ENCODE results near the gene PCDHGA5.
"Not testable (repeated sequence)": the region's sequence is repeated elsewhere in the genome, so short reads cannot be mapped to it uniquely, and the experiment has no call there.

PCDHGA5 gene

DNA sequence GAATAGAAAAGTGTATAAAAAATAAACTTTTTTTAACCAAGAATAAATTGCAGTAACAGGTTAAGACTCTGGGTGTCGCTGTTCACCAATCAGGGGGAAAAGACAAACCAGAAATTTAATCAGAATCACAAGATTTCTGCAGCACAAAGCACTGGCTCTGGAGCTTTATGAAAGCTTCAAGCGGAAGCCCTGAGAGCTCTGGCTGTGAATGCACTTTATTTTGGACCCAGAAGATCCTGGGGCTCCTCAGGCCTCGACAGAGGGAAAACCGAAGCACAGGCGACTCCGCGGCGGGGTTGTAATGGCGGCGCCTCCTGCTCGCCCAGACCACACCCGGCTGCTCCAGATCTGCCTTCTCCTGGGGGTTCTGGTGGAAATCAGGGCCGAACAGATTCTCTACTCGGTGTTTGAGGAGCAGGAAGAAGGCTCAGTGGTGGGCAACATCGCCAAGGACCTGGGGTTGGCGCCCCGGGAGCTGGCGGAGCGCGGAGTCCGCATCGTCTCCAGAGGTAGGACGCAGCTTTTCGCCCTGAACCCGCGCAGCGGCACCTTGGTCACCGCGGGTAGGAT, 9.0 kb upstream of the PCDHGA5 start, which contains the start of gene PCDHGA4:
Gene PCDHGA4, plus strand, starts transcription at position 122 of the 570 bp plus-strand sequence. Its CDS starts 87 bp downstream, at position 209.
- DNase-seq, result no peak

DNA sequence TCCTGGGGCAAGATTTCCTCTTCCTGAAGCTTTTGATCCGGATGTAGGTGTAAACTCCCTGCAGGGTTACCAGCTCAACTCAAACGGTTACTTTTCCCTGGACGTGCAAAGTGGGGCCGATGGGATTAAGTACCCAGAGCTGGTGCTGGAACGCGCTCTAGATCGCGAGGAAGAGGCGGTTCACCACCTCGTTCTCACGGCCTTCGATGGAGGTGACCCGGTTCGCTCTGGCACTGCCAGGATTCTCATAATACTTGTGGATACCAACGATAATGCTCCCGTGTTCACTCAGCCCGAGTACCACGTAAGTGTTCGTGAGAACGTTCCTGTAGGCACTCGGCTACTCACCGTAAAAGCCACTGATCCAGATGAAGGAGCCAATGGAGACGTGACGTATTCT, 8.3 kb upstream of the PCDHGA5 start:
- no peak for DNase-seq

DNA sequence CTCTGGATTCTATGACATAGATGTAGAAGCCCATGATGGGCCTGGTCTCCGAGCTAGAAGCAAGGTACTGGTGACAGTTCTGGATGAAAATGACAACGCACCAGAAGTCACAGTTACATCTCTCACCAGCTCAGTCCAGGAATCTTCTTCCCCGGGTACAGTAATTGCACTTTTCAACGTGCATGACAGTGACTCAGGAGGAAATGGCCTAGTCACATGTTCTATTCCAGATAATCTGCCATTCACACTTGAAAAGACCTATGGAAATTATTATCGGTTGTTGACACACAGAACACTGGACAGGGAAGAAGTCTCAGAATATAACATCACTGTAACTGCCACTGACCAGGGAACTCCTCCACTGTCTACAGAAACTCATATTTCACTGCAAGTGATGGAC, 7.8 kb upstream of the PCDHGA5 start:
- DNase-seq, result no peak

DNA sequence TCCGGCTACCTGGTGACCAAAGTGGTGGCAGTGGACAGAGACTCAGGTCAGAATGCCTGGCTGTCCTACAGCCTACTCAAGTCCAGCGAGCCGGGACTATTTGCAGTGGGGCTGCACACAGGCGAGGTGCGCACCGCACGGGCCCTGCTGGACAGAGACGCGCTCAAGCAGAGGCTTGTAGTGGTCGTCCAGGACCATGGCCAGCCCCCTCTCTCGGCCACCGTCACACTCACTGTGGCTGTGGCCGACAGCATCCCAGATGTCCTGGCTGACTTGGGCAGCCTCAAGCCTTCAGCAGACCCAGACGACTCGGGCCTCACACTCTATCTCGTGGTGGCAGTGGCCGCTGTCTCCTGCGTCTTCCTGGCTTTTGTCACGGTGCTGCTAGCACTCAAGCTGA, 7.0 kb upstream of the PCDHGA5 start:
- DNase-seq, result no peak

DNA sequence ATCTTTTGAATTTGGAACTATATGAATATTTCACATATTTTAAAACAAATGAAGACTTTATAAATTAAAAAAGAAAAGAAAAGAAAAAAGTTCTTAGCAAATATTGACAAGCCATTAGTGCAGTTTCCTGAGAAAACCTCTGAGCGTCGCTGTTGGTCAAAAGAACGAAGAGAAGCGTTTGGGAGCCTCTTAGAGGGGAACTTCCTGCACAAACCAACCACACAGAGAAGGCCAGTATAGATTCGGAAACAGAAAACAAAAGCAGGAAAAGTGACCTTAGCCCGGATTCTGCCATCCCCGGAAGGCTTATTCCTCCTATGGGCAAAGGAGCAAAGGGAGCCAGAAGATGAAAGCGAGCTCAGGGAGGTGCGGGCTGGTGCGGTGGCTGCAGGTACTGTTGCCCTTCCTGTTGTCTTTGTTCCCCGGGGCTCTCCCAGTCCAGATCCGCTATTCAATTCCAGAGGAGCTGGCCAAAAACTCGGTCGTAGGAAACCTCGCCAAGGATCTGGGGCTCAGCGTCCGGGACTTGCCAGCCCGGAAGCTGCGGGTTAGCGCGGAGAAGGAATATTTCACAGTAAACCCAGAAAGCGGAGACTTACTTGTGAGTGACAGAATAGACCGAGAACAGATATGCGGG, 4.1 kb upstream of the PCDHGA5 start, which contains the start of gene PCDHGB2:
Gene PCDHGB2, plus strand, starts transcription at position 205 of the 637 bp plus-strand sequence. Its CDS starts 142 bp downstream, at position 347.
- DNase-seq, result no peak

DNA sequence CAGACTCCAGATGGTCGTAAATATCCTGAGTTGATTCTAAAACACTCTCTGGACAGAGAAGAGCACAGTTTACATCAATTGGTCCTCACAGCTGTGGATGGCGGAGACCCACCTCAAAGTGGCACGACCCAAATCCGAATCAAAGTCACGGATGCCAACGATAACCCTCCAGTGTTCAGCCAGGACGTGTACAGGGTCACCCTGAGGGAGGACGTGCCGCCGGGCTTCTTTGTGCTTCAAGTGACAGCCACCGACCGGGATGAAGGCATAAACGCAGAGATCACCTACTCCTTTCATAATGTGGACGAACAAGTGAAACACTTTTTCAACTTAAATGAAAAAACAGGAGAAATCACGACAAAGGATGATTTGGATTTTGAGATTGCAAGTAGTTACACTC, 3.3 kb upstream of the PCDHGA5 start:
- DNase-seq, result no peak

DNA sequence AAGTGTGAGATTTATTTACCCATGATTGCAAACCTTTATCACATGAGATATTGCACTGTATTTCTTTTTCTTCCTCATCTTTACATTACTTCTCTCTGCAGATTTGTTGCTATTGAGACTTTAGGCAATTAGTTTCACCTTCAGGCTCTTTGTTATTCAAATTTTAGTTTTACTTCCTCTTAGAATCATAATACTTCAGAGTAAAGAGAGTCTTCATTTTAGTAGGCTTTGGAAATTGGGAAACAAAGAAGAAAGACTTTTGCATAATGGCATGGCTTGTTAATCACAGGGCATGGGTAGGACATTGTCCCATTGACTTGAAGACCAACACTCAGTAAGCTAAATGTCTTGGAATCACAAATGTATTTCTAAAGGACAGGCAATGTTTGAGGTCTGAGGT, 1.2 kb upstream of the PCDHGA5 start:
- DNase-seq, result no peak

DNA sequence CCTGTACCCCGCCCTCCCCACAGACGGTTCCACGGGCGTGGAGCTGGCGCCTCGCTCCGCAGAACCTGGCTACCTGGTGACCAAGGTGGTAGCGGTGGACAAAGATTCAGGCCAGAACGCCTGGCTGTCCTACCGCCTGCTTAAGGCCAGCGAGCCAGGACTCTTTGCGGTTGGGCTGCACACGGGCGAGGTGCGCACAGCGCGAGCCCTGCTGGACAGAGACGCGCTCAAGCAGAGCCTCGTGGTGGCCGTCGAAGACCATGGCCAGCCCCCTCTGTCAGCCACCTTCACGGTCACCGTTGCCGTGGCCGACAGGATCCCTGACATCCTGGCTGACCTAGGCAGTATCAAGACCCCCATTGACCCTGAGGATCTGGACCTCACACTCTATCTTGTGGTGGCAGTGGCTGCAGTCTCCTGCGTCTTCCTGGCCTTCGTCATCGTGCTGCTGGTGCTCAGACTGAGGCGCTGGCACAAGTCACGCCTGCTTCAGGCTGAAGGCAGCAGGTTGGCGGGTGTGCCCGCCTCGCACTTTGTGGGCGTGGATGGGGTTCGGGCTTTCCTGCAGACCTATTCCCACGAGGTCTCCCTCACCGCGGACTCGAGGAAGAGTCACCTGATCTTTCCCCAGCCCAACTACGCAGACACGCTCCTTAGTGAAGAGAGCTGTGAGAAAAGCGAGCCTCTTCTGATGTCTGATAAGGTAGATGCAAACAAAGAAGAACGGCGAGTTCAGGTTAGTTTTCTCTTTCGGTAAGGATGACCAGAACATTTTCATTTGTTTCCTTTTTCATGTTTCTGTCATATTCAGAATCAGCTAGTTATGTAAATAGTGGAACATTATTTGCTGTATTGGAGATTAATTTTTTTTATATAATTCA, 2.3 kb downstream of the PCDHGA5 start:
- DNase-seq, result no peak

DNA sequence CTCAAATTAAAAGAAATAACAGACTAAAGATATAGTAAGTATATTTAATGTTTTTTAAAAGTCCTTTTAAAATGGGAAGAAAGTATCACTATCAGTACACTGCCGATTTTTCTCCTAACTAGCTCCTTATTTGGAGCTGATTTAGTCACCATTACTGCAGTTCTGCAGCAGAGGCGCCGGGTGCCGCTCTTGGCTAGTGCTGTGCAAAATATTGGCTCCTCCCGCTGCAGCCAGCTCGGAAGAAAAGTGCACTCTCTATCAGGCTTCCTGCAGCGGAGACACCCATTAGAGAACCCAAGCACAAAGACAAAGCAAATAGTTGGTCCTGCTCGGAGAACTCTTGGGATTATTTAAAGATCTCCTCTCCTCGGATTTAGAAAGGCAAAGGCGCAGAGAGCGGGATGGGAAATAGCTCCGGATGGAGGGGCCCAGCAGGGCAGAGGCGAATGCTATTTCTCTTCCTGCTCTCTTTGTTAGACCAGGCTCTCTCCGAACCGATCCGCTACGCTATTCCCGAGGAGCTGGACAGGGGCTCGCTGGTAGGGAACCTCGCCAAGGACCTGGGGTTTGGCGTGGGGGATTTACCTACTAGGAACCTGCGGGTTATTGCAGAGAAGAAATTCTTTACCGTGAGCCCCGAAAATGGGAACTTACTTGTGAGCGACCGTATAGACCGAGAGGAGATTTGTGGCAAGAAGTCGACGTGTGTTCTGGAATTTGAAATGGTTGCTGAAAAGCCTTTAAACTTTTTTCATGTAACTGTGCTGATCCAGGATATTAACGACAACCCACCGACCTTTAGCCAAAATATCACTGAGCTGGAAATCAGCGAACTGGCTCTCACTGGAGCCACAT, 6.3 kb downstream of the PCDHGA5 start, which contains the start of gene PCDHGB3:
Gene PCDHGB3, plus strand, starts transcription at position 249 of the 855 bp plus-strand sequence. Its CDS starts 153 bp downstream, at position 402.
- peak; percentile 36 for DNase-seq

DNA sequence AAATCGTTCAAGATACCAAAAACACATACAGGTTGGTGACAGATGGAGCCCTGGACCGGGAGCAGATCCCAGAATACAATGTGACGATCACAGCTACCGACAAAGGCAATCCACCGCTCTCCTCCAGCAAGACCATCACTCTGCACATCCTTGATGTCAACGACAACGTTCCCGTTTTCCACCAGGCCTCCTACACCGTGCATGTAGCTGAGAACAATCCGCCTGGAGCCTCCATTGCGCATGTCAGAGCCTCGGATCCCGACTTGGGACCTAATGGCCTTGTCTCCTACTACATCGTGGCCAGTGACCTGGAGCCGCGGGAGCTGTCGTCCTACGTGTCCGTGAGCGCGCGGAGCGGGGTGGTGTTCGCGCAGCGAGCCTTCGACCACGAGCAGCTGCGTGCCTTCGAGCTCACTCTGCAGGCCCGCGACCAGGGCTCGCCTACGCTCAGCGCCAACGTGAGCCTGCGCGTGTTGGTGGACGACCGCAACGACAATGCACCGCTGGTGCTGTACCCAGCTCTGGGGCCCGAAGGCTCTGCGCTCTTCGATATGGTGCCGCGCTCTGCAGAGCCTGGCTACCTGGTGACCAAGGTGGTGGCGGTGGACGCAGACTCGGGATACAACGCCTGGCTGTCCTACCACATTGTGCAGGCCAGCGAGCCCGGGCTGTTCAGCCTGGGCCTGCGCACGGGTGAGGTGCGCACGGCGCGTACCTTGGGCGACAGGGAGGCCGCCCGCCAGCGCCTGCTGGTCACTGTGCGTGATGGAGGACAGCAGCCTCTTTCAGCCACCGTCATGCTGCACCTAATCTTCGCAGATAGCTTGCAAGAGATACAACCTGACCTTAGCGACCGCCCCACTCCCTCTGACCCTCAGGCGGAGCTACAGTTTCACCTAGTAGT, 7.9 kb downstream of the PCDHGA5 start:
- no peak for DNase-seq

DNA sequence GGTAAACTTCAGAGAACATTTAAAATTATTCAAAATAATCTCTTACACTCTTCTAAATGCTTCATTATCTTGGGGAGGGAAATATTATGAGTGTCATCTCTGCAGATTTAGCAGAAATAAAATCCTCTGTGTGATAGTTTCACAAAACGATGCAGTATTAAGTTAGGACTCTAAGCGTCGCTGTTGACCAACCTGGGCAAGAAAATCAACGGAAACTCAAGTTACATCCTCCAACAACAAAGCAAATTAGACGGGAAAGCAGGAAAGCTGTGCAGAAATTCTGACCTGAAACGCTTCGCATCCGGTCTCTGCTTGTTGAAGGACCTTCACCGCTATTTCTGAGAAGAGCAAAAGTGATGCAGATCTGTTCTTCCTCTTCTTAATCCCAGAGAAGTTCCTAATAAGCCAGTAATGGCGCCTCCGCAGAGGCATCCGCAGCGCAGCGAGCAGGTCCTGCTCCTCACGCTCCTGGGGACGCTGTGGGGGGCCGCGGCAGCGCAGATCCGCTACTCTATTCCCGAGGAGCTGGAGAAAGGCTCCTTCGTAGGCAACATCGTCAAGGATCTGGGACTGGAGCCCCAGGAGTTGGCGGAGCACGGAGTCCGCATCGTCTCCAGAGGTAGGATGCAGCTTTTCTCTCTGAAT, 9.8 kb downstream of the PCDHGA5 start, which contains the start of gene PCDHGA6:
Gene PCDHGA6, plus strand, starts transcription at position 219 of the 645 bp plus-strand sequence. Its CDS starts 193 bp downstream, at position 412.
- DNase-seq, result no peak

DNA sequence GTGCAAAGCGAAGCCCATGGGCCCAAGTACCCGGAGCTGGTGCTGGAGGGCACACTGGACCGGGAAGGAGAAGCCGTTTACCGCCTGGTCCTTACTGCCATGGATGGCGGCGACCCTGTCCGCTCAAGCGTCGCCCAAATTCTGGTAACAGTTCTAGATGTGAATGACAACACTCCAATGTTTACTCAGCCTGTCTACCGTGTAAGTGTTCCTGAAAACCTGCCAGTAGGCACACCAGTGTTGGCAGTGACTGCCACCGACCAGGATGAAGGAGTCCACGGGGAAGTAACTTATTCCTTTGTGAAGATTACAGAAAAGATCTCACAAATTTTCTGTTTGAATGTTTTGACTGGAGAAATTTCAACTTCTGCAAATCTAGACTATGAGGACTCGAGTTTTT, 10.7 kb downstream of the PCDHGA5 start:
- DNase-seq, result no peak

DNA sequence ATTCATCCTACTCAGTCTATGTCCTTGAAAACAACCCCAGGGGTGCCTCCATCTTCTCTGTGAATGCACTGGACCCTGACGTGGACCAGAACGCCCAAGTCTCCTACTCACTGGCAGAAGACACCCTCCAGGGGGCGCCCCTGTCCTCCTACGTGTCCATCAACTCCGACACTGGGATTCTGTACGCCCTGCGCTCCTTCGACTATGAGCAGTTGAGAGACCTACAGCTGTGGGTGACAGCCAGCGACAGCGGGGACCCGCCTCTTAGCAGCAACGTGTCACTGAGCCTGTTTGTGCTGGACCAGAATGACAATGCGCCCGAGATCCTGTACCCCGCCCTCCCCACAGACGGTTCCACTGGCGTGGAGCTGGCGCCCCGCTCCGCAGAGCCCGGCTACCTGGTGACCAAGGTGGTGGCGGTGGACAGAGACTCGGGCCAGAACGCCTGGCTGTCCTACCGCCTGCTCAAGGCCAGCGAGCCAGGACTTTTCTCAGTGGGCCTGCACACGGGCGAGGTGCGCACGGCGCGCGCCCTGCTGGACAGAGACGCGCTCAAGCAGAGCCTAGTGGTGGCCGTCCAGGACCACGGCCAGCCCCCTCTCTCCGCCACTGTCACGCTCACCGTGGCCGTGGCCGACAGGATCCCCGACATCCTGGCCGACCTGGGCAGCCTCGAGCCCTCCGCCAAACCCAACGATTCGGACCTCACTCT, 11.6 kb downstream of the PCDHGA5 start:
- DNase-seq, result not testable (repeated sequence)

DNA sequence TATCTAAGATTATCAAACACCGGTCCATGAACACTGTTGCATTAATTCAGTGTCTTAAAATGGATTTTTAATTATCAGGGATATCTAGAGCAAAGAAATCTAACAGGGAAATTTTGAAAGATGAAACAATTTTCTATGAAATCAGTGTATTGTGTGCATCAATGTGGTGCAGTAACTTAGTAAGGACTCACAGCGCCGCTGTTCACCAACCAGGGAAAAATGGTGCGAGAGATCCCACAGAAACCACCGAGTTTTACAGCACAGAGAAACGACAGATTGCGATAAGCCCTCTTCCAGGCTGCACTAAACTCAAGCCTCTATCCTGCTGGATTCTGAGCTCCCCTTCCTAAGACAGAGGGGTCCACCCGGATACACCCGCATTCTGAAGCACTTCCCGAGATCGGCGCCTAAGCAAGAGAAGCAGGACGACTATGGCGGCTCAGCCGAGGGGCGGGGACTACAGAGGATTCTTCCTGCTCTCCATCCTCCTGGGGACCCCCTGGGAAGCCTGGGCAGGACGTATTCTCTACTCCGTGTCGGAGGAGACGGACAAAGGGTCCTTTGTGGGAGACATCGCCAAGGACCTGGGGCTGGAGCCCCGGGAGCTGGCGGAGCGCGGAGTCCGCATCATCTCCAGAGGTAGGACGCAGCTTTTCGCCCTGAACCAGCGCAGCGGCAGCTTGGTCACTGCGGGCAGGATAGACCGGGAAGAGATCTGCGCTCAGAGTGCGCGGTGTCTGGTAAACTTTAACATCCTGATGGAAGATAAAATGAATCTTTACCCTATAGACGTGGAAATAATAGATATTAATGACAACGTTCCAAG, 18.7 kb downstream of the PCDHGA5 start, which contains the start of gene PCDHGA7:
Gene PCDHGA7, plus strand, starts transcription at position 274 of the 826 bp plus-strand sequence. Its CDS starts 158 bp downstream, at position 432.
- DNase-seq, result no peak

DNA sequence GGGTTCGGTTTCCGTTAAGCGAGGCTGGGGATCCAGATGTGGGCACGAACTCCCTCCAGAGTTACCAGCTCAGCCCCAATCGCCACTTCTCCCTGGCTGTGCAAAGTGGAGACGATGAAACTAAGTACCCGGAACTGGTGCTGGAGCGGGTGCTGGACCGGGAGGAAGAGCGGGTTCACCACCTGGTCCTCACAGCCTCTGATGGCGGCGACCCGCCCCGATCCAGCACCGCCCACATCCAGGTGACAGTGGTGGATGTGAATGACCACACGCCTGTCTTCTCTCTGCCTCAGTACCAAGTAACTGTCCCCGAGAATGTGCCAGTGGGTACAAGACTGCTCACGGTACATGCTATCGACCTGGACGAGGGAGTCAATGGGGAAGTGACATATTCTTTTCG, 19.4 kb downstream of the PCDHGA5 start:
- no peak for DNase-seq

DNA sequence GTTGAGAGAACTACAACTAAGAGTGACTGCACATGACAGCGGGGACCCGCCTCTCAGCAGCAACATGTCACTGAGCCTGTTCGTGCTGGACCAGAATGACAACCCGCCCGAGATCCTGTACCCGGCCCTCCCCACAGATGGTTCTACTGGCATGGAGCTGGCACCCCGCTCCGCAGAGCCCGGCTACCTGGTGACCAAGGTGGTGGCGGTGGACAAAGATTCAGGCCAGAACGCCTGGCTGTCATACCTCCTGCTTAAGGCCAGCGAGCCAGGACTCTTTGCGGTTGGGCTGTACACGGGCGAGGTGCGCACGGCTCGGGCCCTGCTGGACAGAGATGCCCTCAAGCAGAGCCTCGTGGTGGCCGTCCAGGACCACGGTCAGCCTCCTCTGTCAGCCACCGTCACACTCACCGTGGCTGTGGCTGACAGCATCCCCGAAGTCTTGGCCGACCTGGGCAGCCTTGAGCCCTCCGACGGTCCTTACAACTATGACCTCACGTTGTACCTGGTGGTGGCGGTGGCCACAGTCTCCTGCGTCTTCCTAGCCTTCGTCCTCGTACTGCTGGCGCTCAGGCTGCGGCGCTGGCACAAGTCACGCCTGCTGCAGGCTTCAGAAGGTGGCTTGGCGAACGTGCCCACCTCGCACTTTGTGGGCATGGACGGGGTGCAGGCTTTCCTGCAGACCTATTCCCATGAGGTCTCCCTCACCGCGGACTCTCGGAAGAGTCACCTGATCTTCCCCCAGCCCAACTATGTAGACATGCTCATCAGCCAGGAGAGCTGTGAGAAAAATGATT, 20.7 kb downstream of the PCDHGA5 start:
- DNase-seq, result no peak

DNA sequence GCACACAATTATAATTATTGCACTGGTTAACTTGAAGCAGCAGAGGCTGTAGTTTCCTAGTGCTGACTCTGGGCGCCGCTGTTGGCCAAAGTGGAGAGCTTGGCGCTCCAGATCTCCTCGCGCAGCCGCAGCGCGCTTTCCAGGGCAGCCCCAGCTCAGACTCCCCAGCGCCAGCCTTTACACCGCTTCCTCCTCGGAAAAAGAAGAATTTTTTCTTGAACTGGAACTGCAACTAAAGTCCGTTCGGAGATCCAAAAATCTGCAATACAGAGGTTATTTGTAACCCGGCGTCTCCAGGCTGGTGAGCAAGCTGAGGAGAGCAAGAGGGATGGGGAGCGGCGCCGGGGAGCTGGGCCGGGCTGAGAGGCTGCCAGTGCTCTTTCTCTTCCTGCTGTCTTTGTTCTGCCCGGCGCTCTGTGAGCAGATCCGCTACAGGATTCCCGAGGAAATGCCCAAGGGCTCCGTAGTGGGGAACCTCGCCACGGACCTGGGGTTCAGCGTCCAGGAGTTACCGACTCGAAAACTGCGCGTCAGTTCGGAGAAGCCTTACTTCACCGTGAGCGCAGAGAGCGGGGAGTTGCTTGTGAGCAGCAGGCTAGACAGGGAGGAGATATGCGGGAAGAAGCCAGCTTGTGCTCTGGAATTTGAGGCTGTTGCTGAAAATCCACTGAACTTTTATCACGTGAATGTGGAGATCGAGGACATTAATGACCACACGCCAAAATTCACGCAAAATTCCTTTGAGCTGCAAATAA, 23.8 kb downstream of the PCDHGA5 start, which contains the start of gene PCDHGB4:
Gene PCDHGB4, plus strand, starts transcription at position 142 of the 755 bp plus-strand sequence. Its CDS starts 187 bp downstream, at position 329.
- peak; percentile 39 for DNase-seq
